GM19035 (cell line): ENCODE results near the gene HEBP1.

Experiments used
- ATAC-seq: cut with Tn5 transposase; IDR thresholded peaks from one replicate; pipeline ENCODE4 v1.9.1; 2021; ENCODE audit not compliant: unreplicated experiment

The HEBP1 gene

GRCh38 chr12:12954878-12955625 is 45.0 kb downstream of the HEBP1 start:
- ATAC-seq: no peak

GRCh38 chr12:12954356-12954755 is 45.7 kb downstream of the HEBP1 start:
- no peak for ATAC-seq

GRCh38 chr12:12952036-12952435 is 48.0 kb downstream of the HEBP1 start, which contains the start of gene GPRC5D:
Gene GPRC5D (minus strand): TSS chr12:12952170. CDS start chr12:12950384, 1,786 bp downstream.
- ATAC-seq: no peak

- ATAC-seq: no peak
These were observed 48.6 kb downstream of the HEBP1 start for GRCh38 chr12:12951504-12951903.

DNA sequence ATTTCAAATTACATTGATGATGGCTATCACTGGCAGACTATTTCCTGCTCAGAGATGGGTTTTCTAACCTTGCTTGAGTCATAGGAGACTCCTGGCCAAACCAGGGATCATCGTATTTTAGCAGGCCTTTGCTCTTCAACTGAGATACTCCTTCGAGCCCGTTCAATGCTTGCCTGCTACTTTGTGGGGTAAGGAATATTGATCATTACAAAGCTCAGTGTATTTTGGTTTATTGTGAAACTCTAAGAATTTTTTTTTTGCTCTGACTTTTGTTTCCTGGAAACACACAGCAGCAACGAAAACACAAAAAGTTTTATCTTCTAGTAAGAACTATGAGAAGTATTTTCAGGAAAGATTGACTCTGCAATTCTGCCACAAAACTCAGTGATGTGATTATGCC is 52.2 kb downstream of the HEBP1 start:
- ATAC-seq: no peak

DNA sequence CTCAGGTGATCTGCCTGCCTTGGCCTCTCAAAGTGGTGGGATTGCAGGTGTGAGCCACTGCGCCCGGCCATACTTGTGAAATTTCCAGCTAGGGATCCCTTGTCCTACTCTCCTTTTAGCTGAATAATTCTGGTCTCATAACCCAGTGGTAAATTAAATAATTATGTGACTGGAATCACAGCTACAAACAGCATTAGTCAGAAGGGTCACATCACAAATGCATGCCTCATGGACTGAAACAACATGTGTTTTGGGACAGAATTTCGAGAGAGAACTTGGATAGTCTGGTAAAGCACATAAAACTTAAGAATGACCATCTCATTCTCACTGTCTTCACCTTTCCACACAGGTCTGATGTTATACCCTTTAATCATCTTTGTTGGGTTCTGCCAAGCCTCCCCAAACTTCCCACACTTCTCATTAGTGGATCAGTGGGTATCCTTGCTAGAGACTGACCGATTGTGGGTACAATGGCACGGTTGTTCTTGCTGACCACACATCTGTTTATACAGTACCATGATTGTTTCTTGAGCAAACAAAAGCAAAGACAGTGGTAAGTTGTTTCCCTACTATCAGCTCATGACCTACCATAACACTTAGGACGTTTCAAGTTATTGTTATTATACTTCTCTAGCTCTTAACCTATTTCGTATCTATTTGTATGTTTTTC is 53.2 kb downstream of the HEBP1 start:
- no peak for ATAC-seq

DNA sequence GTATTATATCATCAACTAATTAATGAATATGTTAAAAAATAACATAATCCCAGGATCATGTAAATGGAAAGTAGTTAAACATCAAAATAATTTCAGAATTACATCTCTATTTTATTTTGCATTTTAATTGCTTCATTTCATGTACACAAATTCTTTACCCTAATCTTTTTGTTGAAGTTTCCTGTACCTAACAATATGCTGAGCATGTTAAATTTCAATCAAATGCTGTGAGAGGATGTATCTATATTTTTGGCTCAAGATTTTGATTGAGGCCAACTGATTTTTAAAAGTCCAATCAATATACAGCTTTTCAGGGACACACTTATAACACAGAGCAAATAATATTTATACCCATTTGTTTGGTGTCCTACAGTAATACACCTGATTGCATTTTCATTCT is 54.5 kb downstream of the HEBP1 start:
- no peak for ATAC-seq

GRCh38 chr12:12943586-12944260 is 56.3 kb downstream of the HEBP1 start:
- no peak for ATAC-seq

GRCh38 chr12:12941450-12942350 is 58.4 kb downstream of the HEBP1 start:
- no peak for ATAC-seq

DNA sequence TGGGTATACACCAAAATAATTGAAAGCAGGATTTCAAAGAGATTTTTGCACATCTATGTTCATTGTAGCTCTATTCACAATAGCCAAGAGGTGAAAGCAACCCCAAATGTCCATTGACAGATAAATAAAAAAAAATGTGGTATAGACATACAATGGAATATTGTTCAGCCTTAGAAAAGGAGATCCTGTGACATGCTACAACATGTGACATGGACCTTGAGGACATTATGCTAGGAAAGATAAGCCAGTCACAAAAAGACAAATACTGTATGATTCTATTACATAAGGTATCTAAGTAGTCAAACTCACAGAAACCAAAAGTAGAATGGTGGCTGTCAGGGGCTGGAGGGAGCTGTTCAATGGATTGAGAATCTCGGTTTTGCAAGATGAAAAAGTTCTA is 60.2 kb downstream of the HEBP1 start:
- no peak for ATAC-seq

DNA sequence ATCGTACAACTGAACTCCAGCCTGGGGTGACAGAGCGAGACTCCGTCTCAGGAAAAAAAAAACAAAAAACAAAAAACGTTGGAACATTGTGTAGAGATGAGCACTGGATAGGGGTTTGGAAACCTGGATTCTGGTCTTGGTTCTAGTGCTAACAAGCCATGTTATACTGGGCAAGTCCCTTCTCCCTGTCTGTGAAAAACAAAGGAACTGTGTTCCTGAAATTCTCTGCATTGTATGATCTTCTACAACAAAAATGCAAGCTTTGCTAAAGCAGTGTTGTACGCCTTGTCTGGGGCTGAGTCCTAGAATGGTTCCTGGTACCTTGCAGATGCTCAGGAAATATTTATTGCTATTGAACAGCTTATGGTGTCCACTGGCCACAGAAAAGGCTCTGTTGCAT is 61.5 kb downstream of the HEBP1 start:
- ATAC-seq: no peak

- ATAC-seq: no peak
These were observed 63.0 kb downstream of the HEBP1 start for GRCh38 chr12:12936983-12937491.

DNA sequence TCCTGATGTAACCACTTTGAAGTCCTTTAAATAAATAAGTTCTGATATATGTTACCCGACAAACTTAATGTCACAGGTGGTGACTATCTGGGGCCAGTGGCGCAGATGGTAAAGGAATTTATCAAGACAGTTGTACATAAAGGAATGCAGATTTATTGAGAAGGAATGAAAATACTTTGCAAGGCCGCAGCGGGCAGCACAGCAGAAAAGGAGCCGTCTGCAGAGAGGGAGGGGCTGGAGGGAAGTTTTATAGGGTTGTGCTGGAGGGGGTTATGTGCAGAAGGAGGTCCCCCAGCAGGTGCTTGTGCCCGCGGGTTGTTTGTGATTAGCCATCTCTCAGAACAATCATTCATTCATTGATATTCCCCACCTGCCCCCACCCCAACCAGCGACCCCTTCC is 65.5 kb downstream of the HEBP1 start:
- no peak for ATAC-seq

GRCh38 chr12:12933742-12934141 is 66.3 kb downstream of the HEBP1 start:
- ATAC-seq: no peak

- ATAC-seq: no peak
These were observed 69.3 kb downstream of the HEBP1 start for GRCh38 chr12:12930633-12931219.

DNA sequence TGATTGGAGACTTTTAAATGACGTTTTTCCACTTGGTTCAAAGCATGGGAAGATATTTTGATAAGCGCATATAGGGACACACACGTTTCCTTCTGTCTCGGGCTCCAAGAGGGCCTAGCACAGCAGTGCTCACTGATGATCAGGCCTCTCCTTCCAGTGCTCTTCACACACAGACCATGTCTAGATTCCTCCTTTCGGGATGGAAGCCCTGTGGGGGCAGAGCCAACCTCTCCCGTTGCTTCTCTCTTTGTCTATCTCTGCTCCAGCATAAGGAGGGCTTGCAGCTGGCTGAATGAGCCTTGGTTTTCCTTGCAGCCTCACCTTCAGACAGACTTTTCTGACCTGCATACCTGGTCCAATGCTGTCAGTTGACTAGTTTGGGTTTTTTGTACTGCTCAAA is 70.4 kb downstream of the HEBP1 start:
- no peak for ATAC-seq

- ATAC-seq: no peak
These were observed 72.6 kb downstream of the HEBP1 start for GRCh38 chr12:12927211-12928079.

DNA sequence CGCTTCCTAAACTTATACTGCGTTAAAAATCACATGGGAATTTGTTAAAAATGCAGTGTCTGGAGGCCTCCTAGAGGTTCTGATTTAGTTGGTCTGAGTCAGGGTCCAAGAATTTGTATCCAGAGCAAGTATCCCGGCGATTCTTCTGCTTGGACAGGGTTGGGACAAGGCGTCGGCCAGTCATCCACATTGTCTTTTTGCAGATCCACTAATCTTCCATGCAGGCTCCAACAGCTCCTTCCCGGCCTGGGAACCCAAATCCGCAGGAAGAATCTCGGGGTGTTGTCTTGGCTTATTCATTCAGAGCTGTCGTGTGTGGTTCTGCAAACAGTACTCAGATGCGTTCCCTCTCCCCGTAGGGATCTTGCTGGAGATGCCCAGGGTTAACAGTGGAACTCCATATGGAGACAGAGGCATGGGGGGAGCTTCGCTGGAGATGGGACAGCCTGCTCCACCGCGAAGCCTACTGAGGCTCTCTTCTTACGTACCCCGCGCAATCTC is 73.4 kb downstream of the HEBP1 start:
- ATAC-seq: no peak

DNA sequence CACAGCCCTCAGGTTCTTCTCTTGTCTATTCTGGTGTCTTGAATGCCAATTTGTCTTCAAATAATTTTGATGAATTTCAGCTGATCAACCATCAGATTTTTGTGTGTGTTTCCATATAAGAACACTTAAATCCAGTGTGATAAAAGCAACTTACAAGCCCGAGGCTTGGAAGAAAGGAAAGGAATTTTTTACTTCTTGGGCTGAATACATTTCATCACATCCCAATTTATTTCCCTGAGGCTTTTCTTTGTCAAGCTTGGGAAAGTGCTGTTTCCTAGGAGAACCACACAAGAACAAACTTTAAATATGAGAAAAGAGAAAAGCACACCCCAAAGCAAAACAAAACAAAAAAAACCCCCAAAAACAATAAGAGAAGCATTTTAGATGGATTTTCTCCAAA is 74.7 kb downstream of the HEBP1 start:
- ATAC-seq: no peak
